ENCODE data around the gene CD82. TPM values are rescaled to one million over a fixed set of nuclear protein-coding genes. Genes with fewer than 3 reads are reported as not detected.
"Not testable (repeated sequence)": the region's sequence is repeated elsewhere in the genome, so short reads cannot be mapped to it uniquely, and the experiment has no call there.

Gene CD82
- total RNA-seq, 2 experiments from 2014 or later: 239 to 272 TPM

DNA sequence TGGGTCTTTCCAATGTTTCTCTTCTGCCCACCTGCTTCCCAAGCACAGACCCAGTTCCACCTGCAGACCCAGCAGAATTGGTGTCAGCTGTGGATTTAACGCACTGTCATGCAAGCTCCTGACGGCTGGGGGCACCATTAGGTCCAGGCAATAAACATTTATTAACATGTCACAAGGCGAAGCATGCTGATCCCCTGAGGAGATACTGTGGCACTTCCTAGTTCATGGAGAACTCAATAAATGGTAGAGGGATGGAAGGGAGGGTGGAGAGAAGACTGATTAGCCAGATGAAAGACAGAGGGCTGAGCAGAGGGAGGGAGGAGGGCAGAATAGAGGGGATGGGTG is 93.0 kb downstream of the CD82 start:
- Mint-ChIP-seq H3K36me3 (ENCODE audit: low read depth) (no peaks in the 10 kb centered on the region), H3K27ac (no peak overlapping the region), H3K4me1 (peaks cover 9% of the 10 kb centered on the region), H3K27me3 (peaks cover 4% of the 10 kb centered on the region), H3K9me3 (ENCODE audit: low read depth) (peaks cover 2% of the 10 kb centered on the region), H3K4me3 (no peak overlapping the region)
- ATAC-seq: no peak
- CTCF ChIA-PET: no interaction called here
- intact Hi-C loops (cut with DNase I, micrococcal nuclease): no loop called here
- POLR2A ChIA-PET: no interaction called here
- peak; percentile 27 for DNase-seq

DNA sequence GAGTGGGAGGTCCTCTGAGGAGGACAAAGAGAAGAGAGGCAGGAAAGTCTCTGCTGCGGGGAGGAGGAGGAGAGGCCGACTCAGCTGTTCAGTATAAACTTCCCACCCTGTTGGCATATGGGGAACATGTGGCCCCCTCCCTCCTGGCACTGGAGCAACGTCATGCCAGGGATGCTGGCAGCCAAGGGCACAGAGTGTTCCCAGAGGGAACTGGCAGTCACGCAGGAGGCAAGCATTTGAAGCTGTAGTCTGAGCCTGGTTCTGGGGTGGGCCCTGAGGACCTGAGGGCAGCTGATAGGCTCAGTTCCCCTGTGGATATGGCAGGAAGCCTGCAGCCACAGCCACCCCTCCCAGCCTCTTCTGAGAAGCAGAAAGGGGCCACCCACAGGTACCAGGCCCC is 94.2 kb downstream of the CD82 start:
- peaks cover 2% of the 10 kb centered on the region for H3K9me3 Mint-ChIP-seq (ENCODE audit: low read depth)
- H3K4me1 Mint-ChIP-seq: peaks cover 9% of the 10 kb centered on the region
- peaks cover 4% of the 10 kb centered on the region for H3K27me3 Mint-ChIP-seq
- H3K36me3 Mint-ChIP-seq (ENCODE audit: low read depth): no peaks in the 10 kb centered on the region
- POLR2A ChIA-PET: no interaction called here
- H3K4me3 Mint-ChIP-seq: no peak overlapping the region
- no peak for DNase-seq
- CTCF ChIA-PET: no interaction called here
- no peak for ATAC-seq
- intact Hi-C loops (cut with DNase I, micrococcal nuclease): no loop called here
- H3K27ac Mint-ChIP-seq: no peak overlapping the region

DNA sequence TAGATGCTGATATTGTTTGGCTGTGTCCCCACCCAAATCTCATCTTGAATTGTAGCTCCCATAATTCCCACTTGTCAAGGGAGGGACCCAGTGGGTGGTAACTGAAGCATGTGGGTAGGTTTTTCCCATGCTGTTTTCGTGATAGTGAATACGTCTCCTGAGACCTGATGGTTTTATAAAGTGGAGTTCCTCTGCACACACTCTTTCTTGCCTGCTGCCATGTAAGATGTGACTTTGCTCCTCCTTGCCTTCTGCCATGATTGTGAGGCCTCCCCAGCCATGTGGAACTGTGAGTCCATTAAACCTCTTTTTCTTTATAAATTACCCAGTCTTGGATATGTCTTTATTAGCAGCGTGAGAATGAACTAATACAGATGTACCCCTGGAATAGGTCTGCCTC is 95.1 kb downstream of the CD82 start:
- H3K4me3 Mint-ChIP-seq; H3K9me3 Mint-ChIP-seq (ENCODE audit: low read depth); H3K27ac Mint-ChIP-seq; intact Hi-C loops (cut with DNase I, micrococcal nuclease); H3K4me1 Mint-ChIP-seq; H3K27me3 Mint-ChIP-seq; DNase-seq; H3K36me3 Mint-ChIP-seq (ENCODE audit: low read depth); POLR2A ChIA-PET; ATAC-seq: not testable (repeated sequence)
- CTCF ChIA-PET: interaction anchor here (0.6 kb wide), 1 partner anchor 122 kb away, joined by 3 read pairs; no protein-coding TSS in a partner anchor

DNA sequence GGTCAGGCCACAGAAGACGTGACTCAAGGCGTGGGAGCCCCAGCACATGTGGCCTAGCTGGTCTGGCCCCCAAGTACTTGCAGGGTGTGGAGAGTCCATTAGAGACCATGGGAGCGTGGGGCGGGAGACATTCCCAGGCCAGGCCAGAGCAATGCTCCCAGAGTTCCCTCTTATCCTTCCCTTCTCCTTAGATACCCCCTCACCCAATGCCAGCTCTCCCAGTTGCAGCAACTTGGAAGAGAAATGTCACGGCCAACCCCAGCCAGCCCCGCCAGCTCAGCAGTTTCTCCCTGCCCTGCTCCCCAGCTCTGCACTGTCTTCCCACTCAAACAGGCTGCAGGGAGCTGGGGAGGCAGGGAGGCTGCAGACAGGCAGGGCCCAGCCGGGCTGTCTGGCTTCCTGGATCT is 95.9 kb downstream of the CD82 start:
- Mint-ChIP-seq H3K9me3 (ENCODE audit: low read depth) (peaks cover 2% of the 10 kb centered on the region), H3K27ac (no peak overlapping the region), H3K36me3 (ENCODE audit: low read depth) (no peaks in the 10 kb centered on the region), H3K27me3 (peaks cover 2% of the 10 kb centered on the region), H3K4me1 (peaks cover 9% of the 10 kb centered on the region), H3K4me3 (no peak overlapping the region)
- no peak for DNase-seq
- POLR2A ChIA-PET: no interaction called here
- ATAC-seq: no peak
- CTCF ChIA-PET: no interaction called here
- intact Hi-C loops (cut with DNase I, micrococcal nuclease): no loop called here

Other genes starting within 250 kb of the CD82 start
- 1 to 10 TPM; 1.4 to 2.3 TPM for gene TSPAN18, start 161.3 kb downstream of the CD82 start, total RNA-seq

All from activated CD4-positive, alpha-beta T cell treated with anti-CD3 and anti-CD28 coated beads for 36 hours (primary cell).